SK-MEL-5 (cell line): ENCODE measurements around the gene GPR25. TPM values are rescaled to one million over a fixed set of nuclear protein-coding genes. Genes with fewer than 3 reads are reported as not detected.

Source experiments
- DNase-seq: peaks from one replicate; pipeline ENCODE4 v3.0.0-alpha.2; 2016; ENCODE audit warnings: low read depth, low spot score
- in situ Hi-C: cut with HindIII; loops from 2 replicates; pipeline ENCODE4 v1.10.0; 2016; ENCODE audit warnings: low sequenced_read_pairs, high pct_unique_total_duplicates, low pct_unique_long_range_greater_than_20kb
- total RNA-seq: library from RNA; depleted of rRNA; stranded (reverse); fragments of >200 nt; shearing (Covaris generic); gene quantifications from 2 replicates; pipeline ENCODE4 v1.2.3, GENCODE V29; 2014

GPR25 gene
- total RNA-seq, 1 experiment from 2014 or later = not detected

GRCh38 chr1:200890027-200890426, 17.2 kb downstream of the GPR25 start:
- DNase-seq = no peak
- in situ Hi-C loops = no loop called here

GRCh38 chr1:200890818-200891773, 18.3 kb downstream of the GPR25 start:
- in situ Hi-C loops = no loop called here
- no peak for DNase-seq

DNA sequence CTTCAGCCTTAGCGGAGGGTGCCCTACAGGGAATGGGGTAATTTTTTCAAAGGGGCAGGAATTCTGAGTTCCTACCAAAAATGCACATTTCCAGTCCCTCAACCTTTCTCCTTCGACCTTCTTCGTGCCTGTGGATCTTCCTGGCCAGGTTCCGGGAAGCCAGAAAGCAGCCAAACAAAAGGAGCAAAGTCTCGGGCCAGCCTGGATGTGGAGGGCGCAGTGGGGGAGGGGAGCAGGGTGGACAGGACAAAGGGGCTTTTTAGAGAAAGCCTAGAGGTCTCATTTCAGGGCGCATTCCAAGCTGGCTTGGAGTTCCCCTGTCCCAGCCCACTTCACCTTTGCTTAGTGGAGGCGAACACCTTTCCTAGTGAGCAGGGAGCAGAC, 19.0 kb downstream of the GPR25 start:
- DNase-seq = no peak

DNA sequence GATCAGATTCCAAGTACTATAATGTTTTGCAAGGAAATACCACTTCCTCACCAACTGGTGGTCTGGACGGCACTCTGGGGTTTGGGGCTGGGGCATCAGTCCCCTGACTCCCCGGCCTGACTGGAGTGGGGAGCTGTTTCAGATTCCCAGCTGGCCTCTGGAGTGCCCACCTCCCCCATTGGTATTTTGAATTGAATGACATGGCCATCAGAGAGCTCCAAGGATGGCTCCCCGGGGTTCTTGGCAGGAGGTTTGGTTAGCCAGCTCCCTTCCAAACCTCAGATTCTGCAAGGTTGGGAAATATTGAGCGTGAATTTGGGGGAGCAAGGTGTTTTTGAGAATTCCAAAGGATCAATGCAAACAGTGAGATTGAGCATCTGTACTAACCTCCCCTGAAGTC, 19.8 kb downstream of the GPR25 start:
- DNase-seq = no peak
- in situ Hi-C loops = no loop called here

More for the DNA sequence above, 19.0 kb downstream of the GPR25 start:
- in situ Hi-C loops = no loop called here

GRCh38 chr1:200892958-200893357, 20.2 kb downstream of the GPR25 start:
- in situ Hi-C loops = no loop called here
- DNase-seq = no peak

GRCh38 chr1:200893411-200893901, 20.7 kb downstream of the GPR25 start:
- in situ Hi-C loops = no loop called here

DNA sequence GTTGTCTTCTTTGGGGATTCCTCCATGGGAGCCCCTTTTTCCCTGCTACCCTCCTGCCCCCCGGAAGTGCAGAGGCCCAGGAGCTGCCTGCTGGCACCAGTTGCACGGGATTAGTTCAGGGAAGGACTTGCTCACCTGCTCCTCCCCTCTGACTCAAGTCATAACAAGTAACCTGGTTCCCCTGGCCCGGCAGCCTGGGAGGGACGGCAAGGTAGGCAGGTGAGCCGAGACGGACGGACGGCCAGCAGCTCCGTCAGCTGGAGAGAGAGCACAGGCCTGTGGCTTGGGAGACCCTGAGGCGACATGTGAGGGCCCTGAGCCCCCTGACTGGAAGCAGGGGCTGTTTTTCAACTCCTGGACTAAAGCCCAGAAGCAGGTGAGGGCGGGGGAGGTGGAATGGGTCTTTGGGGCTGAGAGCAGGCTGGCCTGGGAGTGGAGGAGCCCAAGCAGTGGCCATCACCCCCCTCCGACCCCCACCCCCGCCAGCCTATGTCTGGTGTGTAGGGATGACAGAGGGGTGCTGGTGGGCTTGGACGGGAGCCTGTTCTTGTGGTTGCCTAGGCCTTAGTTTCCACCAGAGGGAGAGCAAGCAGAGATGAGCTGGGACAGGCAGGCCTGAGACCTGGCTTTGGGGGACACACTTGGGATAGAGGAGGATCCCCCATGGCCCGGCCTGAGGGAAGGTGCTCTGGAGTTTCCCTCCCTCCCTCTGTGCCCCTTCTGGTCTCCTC, 22.1 kb downstream of the GPR25 start, which contains the start of gene INAVA:
TSS of gene INAVA (plus strand) at position 189 of the 731 bp plus-strand sequence. CDS start 3,501 bp downstream, outside the sequence.
- no peak for DNase-seq
- in situ Hi-C loops = no loop called here

More at GRCh38 chr1:200893411-200893901, 20.7 kb downstream of the GPR25 start:
- no peak for DNase-seq

DNA sequence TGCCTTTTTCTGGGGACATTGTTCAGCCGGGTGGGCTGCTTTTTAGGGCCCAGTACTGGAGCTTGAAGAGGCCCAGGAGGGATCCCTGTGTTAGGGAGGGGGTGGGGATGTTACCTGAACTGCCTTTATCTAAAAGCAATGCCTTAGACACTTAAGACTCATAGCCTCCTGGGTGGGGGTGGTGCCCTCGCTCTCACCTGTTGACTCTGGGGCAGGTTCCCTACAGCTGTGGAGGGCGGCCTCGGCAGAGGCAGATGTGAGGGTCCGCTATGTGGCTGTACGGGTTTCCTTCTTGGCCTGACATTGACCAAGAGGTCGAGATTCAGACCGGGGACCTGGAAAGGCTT, 22.6 kb downstream of the GPR25 start:
- in situ Hi-C loops = no loop called here
- DNase-seq = no peak

DNA sequence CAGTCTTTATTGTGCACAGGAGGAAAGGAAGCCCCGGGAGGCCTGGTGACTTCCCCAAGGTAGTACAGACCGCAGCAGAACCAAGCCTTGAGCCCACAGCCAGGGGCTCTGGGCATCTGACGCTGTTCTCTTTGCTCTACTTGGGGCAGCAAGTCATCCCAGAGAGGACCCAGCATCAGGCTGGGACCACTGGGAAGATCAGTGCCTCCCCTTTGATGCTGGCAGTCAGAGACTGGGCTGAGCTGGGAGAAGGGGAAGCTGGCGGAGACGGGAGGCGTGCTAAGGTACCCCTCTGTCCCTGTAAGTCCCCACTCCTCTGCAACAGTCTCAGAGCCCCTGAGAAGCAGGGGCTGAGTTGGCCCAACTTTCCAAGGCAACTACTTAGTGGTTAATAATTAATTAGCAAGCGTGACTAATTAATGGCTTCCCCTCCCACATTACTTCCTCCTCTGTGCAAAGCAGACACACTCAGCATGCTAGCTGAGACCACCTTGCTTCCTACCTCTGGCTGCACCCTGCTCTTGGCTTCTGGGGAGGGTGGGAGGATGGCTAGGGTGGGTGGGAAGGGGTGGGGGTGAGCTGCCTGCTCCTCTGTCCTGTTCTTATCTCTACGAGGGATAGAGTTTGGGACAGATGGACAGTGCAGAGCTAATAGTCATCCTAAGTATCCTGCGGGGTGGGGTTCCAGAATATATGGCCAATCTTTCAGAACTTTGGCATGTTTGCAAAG, 23.2 kb downstream of the GPR25 start:
- in situ Hi-C loops = no loop called here
- no peak for DNase-seq

DNA sequence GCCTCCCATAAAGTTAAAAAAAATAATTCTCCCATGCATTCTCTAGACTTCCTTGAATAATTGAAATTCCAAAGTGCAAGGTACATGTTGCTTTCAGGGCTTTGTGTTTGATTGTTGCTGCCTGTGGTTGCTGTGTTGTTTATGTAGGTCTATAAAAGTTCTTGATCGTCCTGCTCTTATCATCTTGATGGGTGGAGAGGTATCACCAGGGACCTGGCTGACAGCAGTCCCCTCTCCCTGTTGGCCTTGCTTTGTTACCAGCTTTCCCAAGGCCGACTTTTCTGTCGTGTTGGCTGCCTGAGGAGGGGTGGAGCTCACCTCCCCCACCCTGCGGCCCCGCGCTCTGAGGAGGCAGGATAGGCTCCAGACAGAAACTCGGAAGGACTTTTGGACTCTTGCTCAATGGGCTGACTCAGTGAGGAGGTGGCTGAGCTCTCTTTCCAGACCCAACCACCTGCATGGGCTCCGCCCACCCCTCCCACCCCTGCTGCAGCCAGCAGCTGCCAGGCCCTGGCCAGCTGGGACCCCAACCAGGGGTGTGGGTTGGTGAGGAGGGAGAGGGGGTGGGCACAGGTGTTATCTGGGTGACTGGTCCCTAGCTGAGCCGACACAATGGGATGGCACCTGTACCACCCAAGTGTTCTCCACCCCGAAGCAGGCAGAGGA, 23.9 kb downstream of the GPR25 start:
- in situ Hi-C loops = no loop called here
- no peak for DNase-seq

GRCh38 chr1:200897259-200897658, 24.5 kb downstream of the GPR25 start:
- in situ Hi-C loops = no loop called here
- DNase-seq = no peak

DNA sequence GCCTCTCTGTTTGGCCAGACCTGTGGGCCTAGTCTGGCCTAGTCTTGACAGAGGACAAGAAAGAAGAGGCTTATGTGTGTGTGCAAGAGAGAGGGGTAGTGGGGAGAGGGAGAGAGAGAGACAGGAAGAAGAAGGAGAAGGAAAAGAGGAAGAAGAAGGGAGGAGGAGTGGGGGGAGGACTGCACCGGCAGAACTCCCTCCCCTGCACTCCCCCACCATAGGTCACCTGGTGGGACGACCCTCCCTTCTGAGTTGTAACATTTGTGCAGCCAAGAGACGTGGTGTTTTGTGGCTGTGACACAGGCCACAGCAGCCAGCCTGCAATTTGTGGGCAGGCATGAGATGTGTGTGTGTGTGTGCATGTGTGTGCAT, 26.2 kb downstream of the GPR25 start:
- in situ Hi-C loops = no loop called here

DNA sequence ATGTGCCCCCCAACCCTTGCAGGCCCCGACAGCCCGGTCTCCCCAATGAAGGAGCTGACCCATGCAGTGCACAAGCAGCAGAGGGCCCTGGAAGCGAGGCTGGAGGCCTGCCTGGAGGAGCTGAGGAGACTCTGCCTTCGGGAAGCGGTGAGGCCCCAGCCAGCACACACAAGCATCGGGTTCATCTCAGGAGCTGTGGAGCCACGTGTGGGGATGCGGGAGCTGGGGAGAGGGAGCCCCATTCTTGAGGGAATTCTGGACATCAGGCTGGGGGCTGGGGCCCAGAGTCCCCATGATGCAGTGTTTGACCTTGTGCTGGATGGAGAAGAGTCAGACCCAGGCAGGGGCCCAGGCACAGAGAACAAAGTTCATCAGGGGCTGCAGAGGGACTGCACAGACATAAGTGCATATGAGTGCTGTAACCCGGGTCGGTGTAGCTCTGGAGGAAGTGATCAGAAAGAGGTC, 26.7 kb downstream of the GPR25 start:
- in situ Hi-C loops = no loop called here

More for the DNA sequence above, 26.2 kb downstream of the GPR25 start:
- no peak for DNase-seq

DNA sequence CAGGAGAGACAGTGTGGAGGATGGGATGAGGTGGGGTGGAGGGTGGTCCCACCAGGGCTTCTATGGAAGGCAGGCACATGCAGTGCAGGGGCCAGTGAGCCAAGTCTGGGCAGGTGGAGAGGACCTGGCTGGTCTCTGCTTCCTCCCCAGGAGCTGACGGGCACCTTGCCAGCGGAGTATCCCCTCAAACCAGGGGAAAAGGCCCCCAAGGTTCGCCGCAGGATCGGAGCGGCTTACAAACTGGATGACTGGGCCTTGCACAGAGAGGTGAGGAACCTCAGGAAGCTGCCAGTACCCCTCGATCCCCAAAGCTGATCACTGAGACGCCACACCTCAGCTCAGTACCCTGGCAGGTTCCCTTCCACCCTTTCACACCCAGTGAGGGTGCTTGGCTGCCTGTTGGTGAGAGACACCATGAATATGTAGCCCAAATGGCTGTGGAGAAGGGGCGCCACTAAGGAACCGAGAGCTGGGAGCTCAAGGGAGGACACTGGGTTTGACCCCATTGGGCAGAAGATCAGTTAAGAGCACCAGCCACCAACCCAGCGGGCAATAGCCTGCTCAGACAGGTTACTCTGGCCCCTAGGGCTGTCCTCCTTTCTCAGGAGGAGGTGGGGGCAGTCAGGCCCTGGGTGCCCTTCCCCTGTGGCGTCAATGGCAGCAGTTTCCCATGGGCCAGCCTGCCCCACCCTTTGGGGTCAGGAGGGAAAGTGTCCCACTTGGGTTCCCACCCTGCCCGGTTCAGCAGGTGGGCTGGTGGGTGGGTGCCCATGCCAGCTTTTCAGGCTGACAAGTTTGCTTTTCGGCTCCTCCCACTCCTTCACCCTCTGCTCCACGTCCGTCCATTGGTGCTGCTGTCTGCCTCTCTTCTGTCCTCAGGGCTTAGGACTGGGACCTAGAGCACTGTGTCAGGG, 27.4 kb downstream of the GPR25 start:
- DNase-seq = no peak
- in situ Hi-C loops = no loop called here

More for the DNA sequence above, 26.7 kb downstream of the GPR25 start:
- DNase-seq = no peak

DNA sequence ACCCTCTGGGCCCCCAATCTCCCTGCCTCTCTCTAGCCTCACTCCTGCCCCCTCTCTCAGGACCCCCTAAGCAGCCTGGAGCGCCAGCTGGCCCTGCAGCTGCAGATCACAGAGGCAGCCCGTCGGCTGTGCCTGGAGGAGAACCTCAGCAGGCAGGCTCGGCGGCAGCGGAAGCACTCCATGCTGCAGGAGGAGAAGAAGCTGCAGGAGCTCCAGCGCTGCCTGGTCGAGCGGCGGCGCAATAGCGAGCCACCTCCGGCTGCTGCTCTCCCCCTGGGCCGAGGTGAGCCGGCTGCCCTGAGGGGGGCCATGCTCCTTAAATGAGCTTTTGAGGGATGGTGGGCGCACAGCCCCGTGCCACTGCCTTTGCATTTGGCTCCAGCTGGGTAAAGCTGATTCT, 28.1 kb downstream of the GPR25 start:
- DNase-seq = no peak
- in situ Hi-C loops = no loop called here

DNA sequence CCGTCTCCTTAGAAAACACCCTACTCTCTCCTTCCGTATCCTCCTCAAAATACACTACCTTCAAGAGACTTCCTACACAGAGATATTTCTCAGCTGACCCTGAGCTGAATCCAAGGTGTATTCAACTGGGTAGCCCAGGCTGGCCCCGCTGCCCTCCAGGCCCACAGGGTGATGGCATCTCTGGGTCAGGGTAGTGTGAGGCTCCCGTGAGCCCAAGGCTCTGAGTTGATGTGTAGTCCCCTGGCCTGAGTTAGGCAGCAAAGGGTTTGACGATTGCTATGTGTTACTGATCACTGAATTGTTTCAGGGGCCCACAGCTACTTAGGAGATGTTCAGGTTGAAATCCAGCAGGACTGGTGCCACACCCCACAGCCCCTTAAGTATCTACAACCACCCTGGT, 28.6 kb downstream of the GPR25 start:
- in situ Hi-C loops = no loop called here

More for the DNA sequence above, 28.6 kb downstream of the GPR25 start:
- DNase-seq = no peak
